ENCODE data around the gene ZBED2.

DNA sequence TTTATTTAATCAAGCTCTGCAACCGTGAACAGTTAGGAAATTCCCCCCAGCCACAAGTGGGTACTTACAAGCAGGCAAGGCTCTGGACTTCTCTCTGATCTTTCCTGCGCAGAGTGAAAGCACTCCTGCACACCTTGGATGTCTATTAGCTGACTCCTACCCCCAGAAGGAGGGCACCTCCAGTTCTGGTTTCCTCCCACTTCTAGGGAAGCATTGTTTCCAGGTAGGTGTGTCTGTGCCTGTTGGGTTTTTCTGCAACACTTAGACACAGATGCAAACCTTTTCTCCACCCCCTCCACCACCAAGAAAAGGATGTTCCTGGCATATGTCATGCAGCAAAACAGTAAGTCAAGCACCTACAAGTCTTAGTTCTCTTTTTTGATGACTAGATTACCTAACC, at the start of gene ZBED2:
- TF ChIP-seq HDGF (IDR thresholded peaks at IDR 0.05; ENCODE audit: borderline replicate concordance) (no peak), SUZ12 (IDR thresholded peaks at IDR 0.05) (no peak), FOXM1 (IDR thresholded peaks at IDR 0.05; ENCODE audit: borderline replicate concordance) (no peak), FOXK2 (IDR thresholded peaks at IDR 0.05) (no peak), NFRKB (IDR thresholded peaks at IDR 0.05) (no peak), L3MBTL2 (conservative IDR thresholded peaks at IDR 0.05) (no peak), BHLHE40 (IDR thresholded peaks at IDR 0.05; ENCODE audit: borderline replicate concordance) (no peak), FOXA1 (IDR thresholded peaks at IDR 0.05) (no peak), ELF4 (IDR thresholded peaks at IDR 0.05) (no peak), ZNF384 (IDR thresholded peaks at IDR 0.05) (no peak), TARDBP (IDR thresholded peaks at IDR 0.05) (no peak)
- TF ChIP-seq, protein P1, sequence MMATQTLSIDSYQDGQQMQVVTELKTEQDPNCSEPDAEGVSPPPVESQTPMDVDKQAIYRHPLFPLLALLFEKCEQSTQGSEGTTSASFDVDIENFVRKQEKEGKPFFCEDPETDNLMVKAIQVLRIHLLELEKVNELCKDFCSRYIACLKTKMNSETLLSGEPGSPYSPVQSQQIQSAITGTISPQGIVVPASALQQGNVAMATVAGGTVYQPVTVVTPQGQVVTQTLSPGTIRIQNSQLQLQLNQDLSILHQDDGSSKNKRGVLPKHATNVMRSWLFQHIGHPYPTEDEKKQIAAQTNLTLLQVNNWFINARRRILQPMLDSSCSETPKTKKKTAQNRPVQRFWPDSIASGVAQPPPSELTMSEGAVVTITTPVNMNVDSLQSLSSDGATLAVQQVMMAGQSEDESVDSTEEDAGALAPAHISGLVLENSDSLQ (IDR thresholded peaks at IDR 0.05): no peak

Data from HEK293T (cell line).